CD14-positive monocyte (primary cell): ENCODE measurements around the gene INS. TPM values are rescaled to one million over a fixed set of nuclear protein-coding genes. Genes with fewer than 3 reads are reported as not detected.

Experiments
- DNase-seq, 3 donors: peaks; one replicate each; pipeline ENCODE4 v3.0.0-alpha.2; 2011 to 2022
- H2AFZ ChIP-seq: 2 replicates; pipeline ENCODE4 v1.6.0; 2012; ENCODE audit warnings: mild to moderate bottlenecking, low read depth, low read length, inconsistent platforms; ENCODE audit not compliant: insufficient read depth, poor library complexity, severe bottlenecking
- H3K27ac ChIP-seq, 2 donors: 1 replicate in 1 of 2; 2 replicates in 1 of 2; pipeline ENCODE4 v1.5.1; 2012 to 2013; ENCODE audit warnings: low read length in 2 of 2, control low read depth in 1 of 2, inconsistent platforms in 1 of 2, low read depth in 1 of 2, mild to moderate bottlenecking in 1 of 2
- H3K27me3 ChIP-seq, 2 donors: one replicate each; pipeline versions ENCODE4 v1.6.0 to v1.6.1; 2011 to 2013; ENCODE audit warnings: low read length in 2 of 2; ENCODE audit not compliant: control insufficient read depth in 2 of 2, insufficient read depth in 2 of 2
- H3K36me3 ChIP-seq, 2 donors: replicated peaks in 1 of 2; 1 replicate in 1 of 2; 2 replicates in 1 of 2; pipeline versions ENCODE4 v1.5.1 to v1.6.1; 2012 to 2013; ENCODE audit warnings: low read length in 2 of 2, control low read depth in 1 of 2, inconsistent platforms in 1 of 2, mild to moderate bottlenecking in 1 of 2; ENCODE audit not compliant: insufficient read depth in 2 of 2, control insufficient read depth in 1 of 2
- H3K4me1 ChIP-seq, 2 donors: 1 replicate in 1 of 2; 2 replicates in 1 of 2; pipeline versions ENCODE4 v1.5.1 to v1.6.1; 2012 to 2013; ENCODE audit warnings: low read length in 2 of 2, control low read depth in 1 of 2, inconsistent platforms in 1 of 2, mild to moderate bottlenecking in 1 of 2, moderate library complexity in 1 of 2; ENCODE audit not compliant: insufficient read depth in 2 of 2, control insufficient read depth in 1 of 2
- H3K4me2 ChIP-seq: replicated peaks from 2 replicates; pipeline ENCODE3; 2012; ENCODE audit warnings: low read length, moderate library complexity, mild to moderate bottlenecking; ENCODE audit not compliant: poor library complexity, severe bottlenecking; ENCODE audit errors: extremely low read depth
- H3K4me3 ChIP-seq, 3 experiments: fragments of 200-600 bp in 1 of 3; sonication (generic) in 1 of 3; replicated peaks in 1 of 3; 1 replicate in 2 of 3; 2 replicates in 1 of 3; pipeline ENCODE4 v1.5.1; 2011 to 2013; ENCODE audit warnings: low read length in 3 of 3, mild to moderate bottlenecking in 3 of 3, control low read depth in 2 of 3, low read depth in 2 of 3, inconsistent platforms in 1 of 3, moderate library complexity in 1 of 3
- H3K79me2 ChIP-seq: 2 replicates; pipeline ENCODE4 v1.6.0; 2012; ENCODE audit warnings: mild to moderate bottlenecking, control low read depth, inconsistent platforms, low read length, moderate library complexity; ENCODE audit not compliant: insufficient read depth
- H3K9ac ChIP-seq: 2 replicates; pipeline ENCODE4 v1.6.0; 2017; ENCODE audit warnings: low read length, mild to moderate bottlenecking; ENCODE audit not compliant: insufficient read depth, poor library complexity, severe bottlenecking
- H3K9me3 ChIP-seq, 2 donors: replicated peaks in 1 of 2; 1 replicate in 1 of 2; 2 replicates in 1 of 2; pipeline versions ENCODE4 v1.5.1 to v1.6.1; 2012 to 2013; ENCODE audit warnings: low read length in 2 of 2, control low read depth in 1 of 2; ENCODE audit not compliant: control insufficient read depth in 1 of 2, insufficient read depth in 1 of 2
- H4K20me1 ChIP-seq: 2 replicates; pipeline ENCODE4 v1.6.0; 2012; ENCODE audit warnings: mild to moderate bottlenecking, low read length, control low read depth, moderate library complexity; ENCODE audit not compliant: insufficient read depth
- H3K27ac Mint-ChIP-seq, 7 donors: one replicate each; pipeline ENCODE4 v1.8.0; 2020; ENCODE audit warnings: mild to moderate bottlenecking in 7 of 7, mixed read lengths in 7 of 7, moderate library complexity in 6 of 7, inconsistent platforms in 2 of 7
- H3K27me3 Mint-ChIP-seq, 3 donors: one replicate each; pipeline ENCODE4 v1.8.0; 2021 to 2022; ENCODE audit warnings: low read depth in 3 of 3, mild to moderate bottlenecking in 3 of 3, mixed read lengths in 3 of 3, moderate library complexity in 3 of 3, inconsistent platforms in 1 of 3
- H3K36me3 Mint-ChIP-seq, 2 donors: one replicate each; pipeline ENCODE4 v1.8.0; 2020; ENCODE audit warnings: mixed read lengths in 2 of 2, inconsistent platforms in 1 of 2, mild to moderate bottlenecking in 1 of 2
- H3K4me1 Mint-ChIP-seq: one replicate; pipeline ENCODE4 v1.8.0; 2020; ENCODE audit warnings: mild to moderate bottlenecking, mixed read lengths
- H3K4me3 Mint-ChIP-seq, 2 donors: one replicate each; pipeline ENCODE4 v1.8.0; 2020; ENCODE audit warnings: mild to moderate bottlenecking in 2 of 2, mixed read lengths in 2 of 2, moderate library complexity in 1 of 2
- H3K9me3 Mint-ChIP-seq, 7 donors: one replicate each; pipeline ENCODE4 v1.8.0; 2020 to 2022; ENCODE audit warnings: mixed read lengths in 7 of 7, mild to moderate bottlenecking in 6 of 7, moderate library complexity in 6 of 7, inconsistent platforms in 2 of 7
- CTCF ChIP-seq: fragments of 200-600 bp; IDR thresholded peaks from one replicate; pipeline ENCODE4 v1.8.0; 2022; ENCODE audit warnings: antibody characterized with exemption, mild to moderate bottlenecking
- WGBS: methylation state at CpG from one replicate; pipeline ENCODE4 v1.1.5; 2013; ENCODE audit warnings: missing lambda C conversion rate; ENCODE audit not compliant: insufficient coverage; 5-methylcytosine and 5-hydroxymethylcytosine counted together
- intact Hi-C, 2 donors: fragments of 100-400 bp; cut with micrococcal nuclease; formaldehyde crosslinking; loops; one replicate each; pipeline versions ENCODE4 v1.15.0 to v1.15.1; 2023
- polyA plus RNA-seq, 3 donors: library from polyadenylated mRNA; depleted of rRNA in 1 of 3; unstranded in 2 of 3; stranded (reverse) in 1 of 3; fragments of 300-500 nt in 2 of 3; fragments of >200 nt in 1 of 3; fragmentation: Illumina TruSeq in 2 of 3; gene quantifications; 1 replicate in 2 of 3; 2 replicates in 1 of 3; pipeline ENCODE4 v1.2.3, GENCODE V29; 2012 to 2021

Gene INS
- polyA plus RNA-seq, 3 donors = not detected

- Histone ChIP-seq H3K9ac (no peak overlapping the region), H3K4me1 (no peaks in the 10 kb centered on the region), H3K4me3 (no peak overlapping the region), H3K4me2 (no peak overlapping the region), H2AFZ (no peak overlapping the region), H3K27me3 (no peaks in the 10 kb centered on the region), H4K20me1 (no peaks in the 10 kb centered on the region), H3K9me3 (no peaks in the 10 kb centered on the region), H3K36me3 (no peaks in the 10 kb centered on the region), H3K79me2 (no peaks in the 10 kb centered on the region), H3K27ac (no peak overlapping the region)
- Mint-ChIP-seq H3K4me3 (no peak overlapping the region), H3K27me3 (peaks cover 3 to 7% (median 6%) of the 10 kb centered on the region in 3 donors), H3K36me3 (no peaks in the 10 kb centered on the region), H3K4me1 (no peaks in the 10 kb centered on the region), H3K9me3 (peaks cover 0 to 3% (median 0%) of the 10 kb centered on the region in 7 donors), H3K27ac (no peak overlapping the region)
- WGBS = 82% methylated on average over 13 of the region's 13 CpGs
- TF ChIP-seq CTCF = no peak
- DNase-seq = no peak
- intact Hi-C loops = no loop called here
Observed at GRCh38 chr11:2175659-2176058, 14.7 kb upstream of the INS start.

- Mint-ChIP-seq H3K36me3 (no peaks in the 10 kb centered on the region), H3K4me3 (no peak overlapping the region), H3K27ac (no peak overlapping the region), H3K9me3 (peaks cover 0 to 3% (median 0%) of the 10 kb centered on the region in 7 donors), H3K4me1 (no peaks in the 10 kb centered on the region), H3K27me3 (peaks cover 6 to 9% (median 9%) of the 10 kb centered on the region in 3 donors)
- intact Hi-C loops = no loop called here
- H2AFZ ChIP-seq = no peak overlapping the region
- no peak overlapping the region for H3K4me3 ChIP-seq
- H3K27me3 ChIP-seq = no peaks in the 10 kb centered on the region
- H3K27ac ChIP-seq = no peak overlapping the region
- no peaks in the 10 kb centered on the region for H3K36me3 ChIP-seq
- no peaks in the 10 kb centered on the region for H3K79me2 ChIP-seq
- 96% methylated on average over 11 of the region's 11 CpGs for WGBS
- no peak for DNase-seq
- no peak overlapping the region for H3K4me2 ChIP-seq
- H3K9ac ChIP-seq = no peak overlapping the region
- H3K9me3 ChIP-seq = no peaks in the 10 kb centered on the region
- no peaks in the 10 kb centered on the region for H3K4me1 ChIP-seq
- H4K20me1 ChIP-seq = no peaks in the 10 kb centered on the region
- no peak for TF ChIP-seq CTCF
Observed at GRCh38 chr11:2174361-2174760, 13.4 kb upstream of the INS start.
